NCI-H345 (cell line): ENCODE data around the gene GALR3.
A peak's percentile ranks its signal among the peaks of the same experiment; 100 is the strongest.

Experiments used
- DNase-seq: peaks from one replicate; lab custom pipeline; 2025; lab: John Stamatoyannopoulos, UW

Gene GALR3

GRCh38 chr22:37822079-37822833, 926 bp upstream of the GALR3 start:
- DNase-seq = no peak

- no peak for DNase-seq
These were observed 1.8 kb downstream of the GALR3 start for GRCh38 chr22:37824674-37825641.

- DNase-seq = no peak
These were observed 3.9 kb downstream of the GALR3 start for GRCh38 chr22:37827056-37827455.

- DNase-seq = no peak
These were observed 7.1 kb downstream of the GALR3 start for GRCh38 chr22:37830093-37830842.

GRCh38 chr22:37831472-37831871, 8.3 kb downstream of the GALR3 start:
- no peak for DNase-seq

GRCh38 chr22:37832022-37832857, 9.1 kb downstream of the GALR3 start:
- no peak for DNase-seq

GRCh38 chr22:37842015-37842793, 19.0 kb downstream of the GALR3 start:
- no peak for DNase-seq

GRCh38 chr22:37843741-37844089, 20.5 kb downstream of the GALR3 start:
- DNase-seq = peak; percentile 51

- DNase-seq = no peak
These were observed 21.7 kb downstream of the GALR3 start for GRCh38 chr22:37844904-37845329.

GRCh38 chr22:37846433-37846832, 23.3 kb downstream of the GALR3 start:
- DNase-seq = no peak

- no peak for DNase-seq
These were observed 25.5 kb downstream of the GALR3 start for GRCh38 chr22:37848587-37849088.

- DNase-seq = peak; percentile 84
These were observed 26.0 kb downstream of the GALR3 start, which contains the start of gene EIF3L for GRCh38 chr22:37849089-37849751. Gene EIF3L, plus strand, starts transcription at chr22:37849419. Its CDS starts 31 bp downstream, at chr22:37849450.

- no peak for DNase-seq
These were observed 27.6 kb downstream of the GALR3 start for GRCh38 chr22:37850801-37851200.

GRCh38 chr22:37852418-37852817, 29.2 kb downstream of the GALR3 start:
- no peak for DNase-seq

- no peak for DNase-seq
These were observed 31.8 kb downstream of the GALR3 start for GRCh38 chr22:37854946-37855345.

- no peak for DNase-seq
These were observed 32.3 kb downstream of the GALR3 start for GRCh38 chr22:37855462-37855861.

- no peak for DNase-seq
These were observed 37.7 kb downstream of the GALR3 start for GRCh38 chr22:37860796-37861421.

GRCh38 chr22:37862570-37863325, 39.6 kb downstream of the GALR3 start:
- no peak for DNase-seq
